Tibial nerve (tissue), 4 donors: ENCODE data around the gene TRPM2. TPM values are rescaled to one million over a fixed set of nuclear protein-coding genes. Genes with fewer than 3 reads are reported as not detected.
"Not testable (repeated sequence)": the region's sequence is repeated elsewhere in the genome, so short reads cannot be mapped to it uniquely, and the experiment has no call there.

Experiments used
- DNase-seq, 2 donors: peaks; one replicate each; pipeline ENCODE4 v3.0.0-alpha.2; 2019; ENCODE audit warnings: low spot score in 2 of 2
- H3K27ac ChIP-seq, 4 donors: fragments of 200-600 bp; sonication (generic) in 3 of 4; one replicate each; pipeline ENCODE4 v1.5.1; 2017 to 2019; ENCODE audit warnings: mild to moderate bottlenecking in 1 of 4
- H3K27me3 ChIP-seq, 2 donors: fragments of 200-600 bp; sonication (generic) in 1 of 2; one replicate each; pipeline versions ENCODE4 v1.5.1 to v1.6.0; 2017 to 2019
- H3K36me3 ChIP-seq, 3 donors: fragments of 200-600 bp; sonication (generic); one replicate each; pipeline ENCODE4 v1.5.1; 2018 to 2019
- H3K4me1 ChIP-seq, 4 donors: fragments of 200-600 bp; sonication (generic) in 3 of 4; one replicate each; pipeline ENCODE4 v1.5.1; 2017 to 2019
- H3K4me3 ChIP-seq, 4 donors: fragments of 200-600 bp; sonication (generic) in 3 of 4; one replicate each; pipeline ENCODE4 v1.5.1; 2017 to 2019; ENCODE audit warnings: mild to moderate bottlenecking in 1 of 4, moderate library complexity in 1 of 4
- H3K9me3 ChIP-seq, 4 donors: fragments of 200-600 bp; sonication (generic) in 3 of 4; one replicate each; pipeline ENCODE4 v1.5.1; 2017 to 2019
- CTCF ChIP-seq, 5 experiments: fragments of 200-600 bp in 3 of 5; fragments of 450-650 bp in 2 of 5; sonication (generic) in 3 of 5; IDR thresholded peaks; one replicate each; pipeline ENCODE4 v1.5.1; 2016 to 2019; ENCODE audit warnings: antibody characterized with exemption in 5 of 5, mild to moderate bottlenecking in 3 of 5, moderate library complexity in 2 of 5
- EP300 ChIP-seq, 2 donors: sonication (generic); formaldehyde crosslinking; IDR thresholded peaks; one replicate each; pipeline ENCODE4 v1.6.1; 2017; ENCODE audit warnings: antibody characterized with exemption in 2 of 2, mild to moderate bottlenecking in 1 of 2
- POLR2A ChIP-seq, 2 donors: fragments of 450-650 bp; IDR thresholded peaks; one replicate each; pipeline ENCODE4 v1.6.1; 2017; ENCODE audit warnings: antibody characterized with exemption in 2 of 2, mild to moderate bottlenecking in 2 of 2, moderate library complexity in 2 of 2
- WGBS, 2 donors: methylation state at CpG; one replicate each; pipeline ENCODE4 v1.1.5; 2018; 5-methylcytosine and 5-hydroxymethylcytosine counted together
- total RNA-seq, 4 donors: library from RNA; depleted of rRNA; stranded (reverse); fragments of >200 nt; gene quantifications; one replicate each; pipeline ENCODE4 v1.1.0, GENCODE V29; 2016

TRPM2 gene
- total RNA-seq, 4 donors from 2014 or later: 4.9 to 10.3 (median 7.8) TPM

GRCh38 chr21:44403106-44404020, 49.9 kb downstream of the TRPM2 start:
- no peak for DNase-seq
- no peak for TF ChIP-seq EP300 (IDR thresholded peaks at IDR 0.05)
- TF ChIP-seq POLR2A (IDR thresholded peaks at IDR 0.05): no peak
- TF ChIP-seq CTCF (IDR thresholded peaks at IDR 0.05): no peak

GRCh38 chr21:44404482-44404881, 51.1 kb downstream of the TRPM2 start:
- 87% methylated on average over 7 of the region's 7 CpGs for WGBS, 2 donors

More at GRCh38 chr21:44403106-44404020, 49.9 kb downstream of the TRPM2 start:
- no peaks in the 10 kb centered on the region for H3K36me3 ChIP-seq
- H3K27ac ChIP-seq: no peak overlapping the region
- 89 to 94% methylated on average over 3 of the region's 3 CpGs for WGBS, 2 donors
- no peaks in the 10 kb centered on the region for H3K27me3 ChIP-seq
- no peaks in the 10 kb centered on the region for H3K9me3 ChIP-seq
- H3K4me1 ChIP-seq: no peaks in the 10 kb centered on the region
- no peak overlapping the region for H3K4me3 ChIP-seq

DNA sequence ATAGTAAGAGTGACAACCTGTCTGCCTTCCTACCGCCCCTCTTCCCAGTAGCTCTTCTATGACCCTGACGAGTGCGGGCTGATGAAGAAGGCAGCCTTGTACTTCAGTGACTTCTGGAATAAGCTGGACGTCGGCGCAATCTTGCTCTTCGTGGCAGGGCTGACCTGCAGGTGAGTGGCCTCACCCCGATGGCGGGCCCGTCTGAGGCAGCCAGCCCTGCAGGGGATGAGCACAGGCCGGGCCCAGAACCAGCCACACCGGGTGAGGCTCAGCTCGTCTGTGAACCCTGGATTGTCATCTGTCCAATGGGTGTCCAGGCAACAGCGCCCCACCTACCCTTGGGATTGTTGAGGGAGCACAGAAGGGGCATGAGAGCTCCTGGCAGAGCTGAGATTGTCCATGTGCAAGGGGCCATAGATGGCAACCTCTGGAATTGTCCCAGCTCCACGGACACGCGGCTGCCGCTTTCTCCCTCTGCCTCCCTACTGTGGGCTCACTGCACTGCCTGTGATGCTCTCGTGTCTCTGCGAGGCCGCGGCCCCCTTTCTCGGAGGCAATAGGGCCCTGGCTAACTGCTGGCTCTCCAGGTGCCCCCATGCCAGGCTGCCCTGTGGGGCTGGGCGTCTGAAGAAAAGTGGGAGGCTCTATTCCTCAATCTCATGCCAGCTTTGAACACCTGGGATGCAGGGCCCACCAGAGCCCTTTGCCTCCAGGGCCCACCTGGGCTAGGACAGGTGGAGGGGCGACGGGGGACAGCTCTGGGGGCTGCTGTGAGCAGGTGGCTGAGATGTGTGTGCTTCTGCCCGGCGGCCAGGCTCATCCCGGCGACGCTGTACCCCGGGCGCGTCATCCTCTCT, 51.9 kb downstream of the TRPM2 start:
- H3K27ac ChIP-seq: no peak overlapping the region
- no peak overlapping the region for H3K4me3 ChIP-seq
- WGBS, 2 donors: 85 to 89% methylated on average over 23 to 24 of the region's 34 CpGs
- H3K9me3 ChIP-seq: no peaks in the 10 kb centered on the region
- H3K4me1 ChIP-seq: no peaks in the 10 kb centered on the region
- no peaks in the 10 kb centered on the region for H3K36me3 ChIP-seq
- no peak for TF ChIP-seq EP300 (IDR thresholded peaks at IDR 0.05)
- TF ChIP-seq CTCF (IDR thresholded peaks at IDR 0.05): no peak
- no peak for TF ChIP-seq POLR2A (IDR thresholded peaks at IDR 0.05)
- DNase-seq: no peak
- no peaks in the 10 kb centered on the region for H3K27me3 ChIP-seq

More at GRCh38 chr21:44404482-44404881, 51.1 kb downstream of the TRPM2 start:
- H3K4me1 ChIP-seq, H3K27ac ChIP-seq, H3K4me3 ChIP-seq, H3K9me3 ChIP-seq, DNase-seq, H3K27me3 ChIP-seq, H3K36me3 ChIP-seq: not testable (repeated sequence)

DNA sequence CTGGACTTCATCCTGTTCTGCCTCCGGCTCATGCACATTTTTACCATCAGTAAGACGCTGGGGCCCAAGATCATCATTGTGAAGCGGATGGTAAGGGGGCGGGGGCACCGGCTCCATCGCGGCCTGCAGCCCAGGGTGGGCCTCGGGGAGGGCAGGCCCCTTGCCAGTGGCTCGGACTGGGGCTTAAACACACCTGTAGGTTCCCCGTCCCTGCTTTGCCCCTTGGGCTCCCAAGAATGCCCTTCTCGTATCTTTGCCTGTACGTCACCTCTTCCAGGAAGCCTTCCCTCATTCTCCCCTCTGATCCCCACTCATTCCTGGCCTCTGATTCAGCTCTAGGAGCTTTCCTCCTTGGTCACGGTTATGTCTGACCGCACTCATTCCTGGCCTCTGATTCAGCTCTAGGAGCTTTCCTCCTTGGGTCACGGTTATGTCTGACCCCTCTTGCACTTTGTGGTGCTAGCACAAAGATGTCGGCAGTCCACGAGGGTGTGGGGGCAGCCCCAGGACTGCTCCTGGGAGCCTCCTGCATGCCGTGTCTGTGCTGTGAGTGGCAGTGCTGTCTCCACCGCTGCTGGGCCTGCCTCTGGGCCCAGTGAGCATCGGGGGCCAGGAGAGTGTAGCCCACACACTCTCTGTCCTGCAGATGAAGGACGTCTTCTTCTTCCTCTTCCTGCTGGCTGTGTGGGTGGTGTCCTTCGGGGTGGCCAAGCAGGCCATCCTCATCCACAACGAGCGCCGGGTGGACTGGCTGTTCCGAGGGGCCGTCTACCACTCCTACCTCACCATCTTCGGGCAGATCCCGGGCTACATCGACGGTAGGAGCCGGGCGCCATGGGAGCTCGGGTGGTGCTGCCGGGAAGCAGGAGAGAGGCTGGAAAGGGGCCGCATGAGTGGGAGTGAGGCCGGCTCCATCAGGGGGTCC, 52.8 kb downstream of the TRPM2 start:
- Histone ChIP-seq H3K4me1 (no peaks in the 10 kb centered on the region), H3K9me3 (no peaks in the 10 kb centered on the region), H3K27ac (no peak overlapping the region), H3K27me3 (no peaks in the 10 kb centered on the region), H3K4me3 (no peak overlapping the region), H3K36me3 (no peaks in the 10 kb centered on the region)
- 81 to 83% methylated on average over 32 to 37 of the region's 37 CpGs for WGBS, 2 donors
- DNase-seq: no peak
- no peak for TF ChIP-seq POLR2A (IDR thresholded peaks at IDR 0.05)
- no peak for TF ChIP-seq CTCF (IDR thresholded peaks at IDR 0.05)
- no peak for TF ChIP-seq EP300 (IDR thresholded peaks at IDR 0.05)

- no peak for DNase-seq
- 69 to 82% methylated on average over 8 of the region's 8 CpGs for WGBS, 2 donors
- no peaks in the 10 kb centered on the region for H3K27me3 ChIP-seq
- H3K9me3 ChIP-seq: no peaks in the 10 kb centered on the region
- TF ChIP-seq EP300 (IDR thresholded peaks at IDR 0.05) (no peak), CTCF (IDR thresholded peaks at IDR 0.05) (no peak), POLR2A (IDR thresholded peaks at IDR 0.05) (no peak)
- H3K36me3 ChIP-seq: no peaks in the 10 kb centered on the region
- H3K27ac ChIP-seq: no peak overlapping the region
- no peaks in the 10 kb centered on the region for H3K4me1 ChIP-seq
- no peak overlapping the region for H3K4me3 ChIP-seq
Observed at GRCh38 chr21:44406953-44407352, 53.5 kb downstream of the TRPM2 start.
